GM23248 (cell line): Measurements from ENCODE around the gene ADARB1. TPM values are rescaled to one million over a fixed set of nuclear protein-coding genes. Genes with fewer than 3 reads are reported as not detected.

ENCODE experiments used
- DNase-seq: peaks from one replicate; pipeline ENCODE4 v3.0.0-alpha.2; 2015
- H2AFZ ChIP-seq: fragments of 200-600 bp; sonication (generic); 2 replicates; pipeline ENCODE4 v1.6.1; 2016; ENCODE audit warnings: antibody characterized with exemption
- H3F3A ChIP-seq: fragments of 200-600 bp; sonication (generic); 2 replicates; pipeline ENCODE4 v1.6.1; 2016; ENCODE audit warnings: mild to moderate bottlenecking, antibody characterized with exemption, mixed run types; ENCODE audit not compliant: insufficient read depth
- H3K27ac ChIP-seq: fragments of 200-600 bp; sonication (generic); 2 replicates; pipeline ENCODE4 v1.5.1; 2016; ENCODE audit warnings: mild to moderate bottlenecking
- H3K27me3 ChIP-seq: fragments of 200-600 bp; sonication (generic); replicated peaks from 2 replicates; pipeline ENCODE4 v1.6.1; 2016; ENCODE audit warnings: mild to moderate bottlenecking; ENCODE audit not compliant: insufficient read depth
- H3K36me3 ChIP-seq: fragments of 200-600 bp; sonication (generic); 2 replicates; pipeline ENCODE4 v1.6.1; 2016; ENCODE audit warnings: low read depth, mild to moderate bottlenecking
- H3K4me1 ChIP-seq: fragments of 200-600 bp; sonication (generic); 2 replicates; pipeline ENCODE4 v1.6.1; 2016; ENCODE audit warnings: mild to moderate bottlenecking; ENCODE audit not compliant: insufficient read depth
- H3K4me2 ChIP-seq: fragments of 200-600 bp; sonication (generic); one replicate; pipeline ENCODE4 v1.6.1; 2016; ENCODE audit warnings: mild to moderate bottlenecking; ENCODE audit not compliant: unreplicated experiment
- H3K4me3 ChIP-seq: fragments of 200-600 bp; sonication (generic); 2 replicates; pipeline ENCODE4 v1.5.1; 2016; ENCODE audit warnings: mild to moderate bottlenecking
- H3K79me2 ChIP-seq: fragments of 200-600 bp; sonication (generic); 2 replicates; pipeline ENCODE4 v1.6.1; 2016; ENCODE audit warnings: mild to moderate bottlenecking; ENCODE audit not compliant: insufficient read depth
- H3K9ac ChIP-seq: fragments of 200-600 bp; sonication (generic); 2 replicates; pipeline ENCODE4 v1.6.1; 2016; ENCODE audit warnings: mild to moderate bottlenecking
- H3K9me2 ChIP-seq: fragments of 200-600 bp; sonication (generic); 2 replicates; pipeline ENCODE4 v1.6.1; 2016; ENCODE audit warnings: mixed run types, mild to moderate bottlenecking, moderate library complexity; ENCODE audit not compliant: insufficient read depth
- H3K9me3 ChIP-seq: fragments of 200-600 bp; sonication (generic); one replicate; pipeline ENCODE4 v1.6.1; 2017; ENCODE audit warnings: low read depth
- H4K20me1 ChIP-seq: fragments of 200-600 bp; sonication (generic); 2 replicates; pipeline ENCODE4 v1.6.0; 2016; ENCODE audit not compliant: insufficient read depth
- EZH2 ChIP-seq: fragments of 200-600 bp; sonication (generic); IDR thresholded peaks from 2 replicates; pipeline ENCODE4 v1.6.1; 2018; ENCODE audit warnings: antibody characterized with exemption, mild to moderate bottlenecking; ENCODE audit not compliant: insufficient read depth, poor library complexity, severe bottlenecking
- EZH2phosphoT487 ChIP-seq: fragments of 200-600 bp; sonication (generic); IDR thresholded peaks from 2 replicates; pipeline ENCODE4 v1.6.1; 2018; ENCODE audit warnings: antibody characterized with exemption, moderate library complexity, mild to moderate bottlenecking, low read depth; ENCODE audit not compliant: insufficient read depth
- WGBS, 2 experiments: methylation state at CpG; one replicate each; pipeline ENCODE4 v1.1.6; 2015 to 2017; ENCODE audit warnings: low lambda C conversion rate in 2 of 2, low coverage in 1 of 2; ENCODE audit errors: missing lambda C conversion rate in 2 of 2; 5-methylcytosine and 5-hydroxymethylcytosine counted together
- in situ Hi-C: fragments of 300-500 bp; cut with MboI; formaldehyde crosslinking; loops from 2 replicates; pipeline ENCODE4 v1.15.0; 2020
- polyA plus RNA-seq: library from polyadenylated mRNA; unstranded; fragments of >200 nt; fragmentation: Nextera tagmentation; extraction: Ambion mirVana; gene quantifications from 2 replicates; pipeline ENCODE4 v1.2.1, GENCODE V29; 2016
- total RNA-seq: library from RNA; depleted of rRNA; stranded (reverse); fragments of >200 nt; shearing (Covaris generic); gene quantifications from 2 replicates; pipeline ENCODE4 v1.2.3, GENCODE V29; 2014

Gene ADARB1
- total and polyA plus RNA-seq, 2 experiments from 2014 or later: 16.3 to 17.4 TPM

DNA sequence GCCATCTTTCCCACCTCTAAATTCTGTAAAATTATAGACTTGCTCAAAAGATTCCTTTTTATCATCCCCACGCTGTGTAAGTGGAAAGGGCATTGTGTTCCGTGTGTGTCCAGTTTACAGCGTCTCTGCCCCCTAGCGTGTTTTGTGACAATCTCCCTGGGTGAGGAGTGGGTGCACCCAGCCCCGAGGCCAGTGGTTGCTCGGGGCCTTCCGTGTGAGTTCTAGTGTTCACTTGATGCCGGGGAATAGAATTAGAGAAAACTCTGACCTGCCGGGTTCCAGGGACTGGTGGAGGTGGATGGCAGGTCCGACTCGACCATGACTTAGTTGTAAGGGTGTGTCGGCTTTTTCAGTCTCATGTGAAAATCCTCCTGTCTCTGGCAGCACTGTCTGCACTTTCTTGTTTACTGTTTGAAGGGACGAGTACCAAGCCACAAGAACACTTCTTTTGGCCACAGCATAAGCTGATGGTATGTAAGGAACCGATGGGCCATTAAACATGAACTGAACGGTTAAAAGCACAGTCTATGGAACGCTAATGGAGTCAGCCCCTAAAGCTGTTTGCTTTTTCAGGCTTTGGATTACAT is 151.5 kb downstream of the ADARB1 start:
- H3K36me3 ChIP-seq: peaks cover 11% of the 10 kb centered on the region; the same call in 1 of the 2 replicates
- H4K20me1 ChIP-seq: no peaks in the 10 kb centered on the region
- 90% methylated on average over 16 of the region's 16 CpGs for whole genome bisulfite sequencing, 2 experiments
- peaks cover 29% of the 10 kb centered on the region for H3K4me1 ChIP-seq
- no peak overlapping the region for H2AFZ ChIP-seq
- H3F3A ChIP-seq: peaks cover 33% of the 10 kb centered on the region
- no peak overlapping the region for H3K4me3 ChIP-seq
- TF ChIP-seq EZH2phosphoT487: no peak
- TF ChIP-seq EZH2: no peak
- H3K27ac ChIP-seq: no peak overlapping the region
- H3K9ac ChIP-seq: no peak overlapping the region
- in situ Hi-C loops: no loop called here
- no peaks in the 10 kb centered on the region for H3K79me2 ChIP-seq
- no peaks in the 10 kb centered on the region; the same call in 1 of the 2 replicates for H3K27me3 ChIP-seq
- H3K9me3 ChIP-seq: no peaks in the 10 kb centered on the region
- H3K9me2 ChIP-seq: no peaks in the 10 kb centered on the region
- H3K4me2 ChIP-seq: no peak overlapping the region
- no peak for DNase-seq

GRCh38 chr21:45226540-45227326 is 152.4 kb downstream of the ADARB1 start:
- Histone ChIP-seq H2AFZ (no peak overlapping the region), H3K27ac (no peak overlapping the region), H3F3A (peaks cover 33% of the 10 kb centered on the region), H3K4me2 (no peak overlapping the region), H3K79me2 (no peaks in the 10 kb centered on the region), H3K9me2 (no peaks in the 10 kb centered on the region), H3K4me3 (no peak overlapping the region), H3K9ac (no peak overlapping the region), H3K27me3 (peaks cover 1% of the 10 kb centered on the region; the same call in 1 of the 2 replicates), H3K36me3 (peaks cover 3% of the 10 kb centered on the region; the same call in 1 of the 2 replicates), H3K4me1 (peaks cover 29% of the 10 kb centered on the region), H3K9me3 (no peaks in the 10 kb centered on the region), H4K20me1 (no peaks in the 10 kb centered on the region)
- peak; percentile 50 for DNase-seq
- WGBS, 2 experiments: 51 to 52% methylated on average over 15 of the region's 15 CpGs
- in situ Hi-C loops: no loop called here
- no peak for TF ChIP-seq EZH2
- TF ChIP-seq EZH2phosphoT487: no peak

DNA sequence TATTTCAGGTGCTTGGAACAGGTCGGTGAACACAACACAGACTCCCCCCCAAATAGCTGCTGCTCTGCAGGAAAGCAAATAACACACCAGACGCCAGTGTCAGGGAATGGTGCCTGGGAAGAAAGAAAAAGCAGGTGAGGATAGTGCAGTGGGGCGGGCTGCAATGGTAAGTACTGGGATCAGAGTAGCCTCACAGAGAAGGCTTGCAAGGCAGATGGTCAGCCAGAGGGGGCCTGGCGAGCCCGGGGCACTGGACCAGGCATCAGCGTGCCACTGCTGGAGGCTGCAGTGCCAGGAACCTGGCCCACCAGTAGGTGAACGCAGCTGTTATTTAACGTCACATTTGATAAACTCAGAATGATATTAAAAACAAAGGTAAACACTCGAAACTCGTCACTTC is 153.4 kb downstream of the ADARB1 start:
- Histone ChIP-seq H3K79me2 (no peaks in the 10 kb centered on the region), H2AFZ (no peak overlapping the region), H3K4me2 (peak overlapping the region; percentile 70), H3K9me2 (no peaks in the 10 kb centered on the region), H3K4me1 (peaks cover 29% of the 10 kb centered on the region), H3K27me3 (peaks cover 6% of the 10 kb centered on the region), H3K9ac (peak overlapping the region; percentile 18; the same call in 1 of the 2 replicates), H4K20me1 (no peaks in the 10 kb centered on the region), H3F3A (peaks cover 33% of the 10 kb centered on the region), H3K27ac (peak overlapping the region; percentile 62), H3K4me3 (peak overlapping the region; percentile 26; the same call in 1 of the 2 replicates), H3K36me3 (no peaks in the 10 kb centered on the region), H3K9me3 (no peaks in the 10 kb centered on the region)
- in situ Hi-C loops: no loop called here
- 38 to 46% methylated on average over 10 of the region's 10 CpGs for WGBS, 2 experiments
- no peak for DNase-seq
- TF ChIP-seq EZH2: no peak

DNA sequence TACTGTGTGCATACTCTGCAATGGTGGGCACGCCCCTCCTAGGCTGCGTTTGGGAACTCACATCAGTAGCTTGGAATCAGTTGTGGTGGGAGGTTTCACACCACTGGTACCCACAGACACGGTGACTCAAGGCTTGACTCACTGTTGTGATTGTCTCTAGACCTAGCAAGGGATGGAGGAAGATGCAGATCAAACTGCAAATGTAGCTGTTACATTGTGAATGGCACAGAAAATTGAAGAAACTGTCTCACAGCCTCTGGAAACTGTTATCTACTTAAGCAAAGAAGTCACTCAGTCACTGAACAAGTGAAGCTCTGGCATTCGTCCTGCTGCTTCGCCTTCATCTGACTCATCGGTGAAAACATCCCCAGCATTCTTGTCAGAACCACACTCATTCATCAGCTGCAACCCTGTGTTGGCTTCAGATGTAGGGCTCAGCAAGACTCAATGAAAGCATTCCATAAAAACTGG is 153.8 kb downstream of the ADARB1 start:
- peaks cover 33% of the 10 kb centered on the region for H3F3A ChIP-seq
- no peaks in the 10 kb centered on the region for H3K79me2 ChIP-seq
- H3K9me3 ChIP-seq: no peaks in the 10 kb centered on the region
- peak overlapping the region; percentile 18; the same call in 1 of the 2 replicates for H3K9ac ChIP-seq
- H3K27ac ChIP-seq: peak overlapping the region; percentile 62
- H3K27me3 ChIP-seq: peaks cover 9% of the 10 kb centered on the region
- in situ Hi-C loops: no loop called here
- no peaks in the 10 kb centered on the region for H4K20me1 ChIP-seq
- no peaks in the 10 kb centered on the region for H3K36me3 ChIP-seq
- H3K4me3 ChIP-seq: peak overlapping the region; percentile 26; the same call in 1 of the 2 replicates
- peak overlapping the region; percentile 70 for H3K4me2 ChIP-seq
- TF ChIP-seq EZH2phosphoT487: 0 out of 2 replicates have a peak, but pooled peaks have one; percentile 54
- TF ChIP-seq EZH2: no peak
- H3K4me1 ChIP-seq: peaks cover 29% of the 10 kb centered on the region
- H2AFZ ChIP-seq: no peak overlapping the region
- whole genome bisulfite sequencing, 2 experiments: 2% methylated on average over 6 of the region's 6 CpGs
- H3K9me2 ChIP-seq: no peaks in the 10 kb centered on the region
- peak; percentile 98 for DNase-seq
